ENCODE results near the gene TCIRG1.

The TCIRG1 gene

GRCh38 chr11:68083517-68083916 lies 44.7 kb downstream of the TCIRG1 start (continued):
- no peak for TF ChIP-seq CSRNP3 (CRISPR knock-in tag; IDR thresholded peaks at IDR 0.05)
- no peak for TF ChIP-seq GLIS3 (CRISPR knock-in tag; IDR thresholded peaks at IDR 0.05)
- no peak for TF ChIP-seq ZFP30 (CRISPR knock-in tag; IDR thresholded peaks at IDR 0.05)
- TF ChIP-seq ESRRG (CRISPR knock-in tag; IDR thresholded peaks at IDR 0.05) = no peak
- TF ChIP-seq ZC3H10 (CRISPR knock-in tag; IDR thresholded peaks at IDR 0.05) = no peak
- TF ChIP-seq POU6F1 (CRISPR knock-in tag; IDR thresholded peaks at IDR 0.05; ENCODE audit: borderline replicate concordance, low read depth) = no peak
- no peak for TF ChIP-seq RARB (CRISPR knock-in tag; IDR thresholded peaks at IDR 0.05)
- no peak for TF ChIP-seq PATZ1 (CRISPR knock-in tag; IDR thresholded peaks at IDR 0.05; ENCODE audit: borderline replicate concordance)
- TF ChIP-seq OSR1 (CRISPR knock-in tag; IDR thresholded peaks at IDR 0.05) = no peak

GRCh38 chr11:68089679-68090078 lies 50.9 kb downstream of the TCIRG1 start:
- TF ChIP-seq BACH2 (CRISPR knock-in tag; IDR thresholded peaks at IDR 0.05; ENCODE audit: borderline replicate concordance) = no peak
- ATAC-seq = no peak

- TF ChIP-seq CSDC2 (CRISPR knock-in tag; IDR thresholded peaks at IDR 0.05) = no peak
- no peak for TF ChIP-seq PPARA (CRISPR knock-in tag; IDR thresholded peaks at IDR 0.05; ENCODE audit: borderline replicate concordance)
- TF ChIP-seq ISL1 (CRISPR knock-in tag; IDR thresholded peaks at IDR 0.05) = no peak
- TF ChIP-seq POU6F1 (CRISPR knock-in tag; IDR thresholded peaks at IDR 0.05; ENCODE audit: borderline replicate concordance, low read depth) = no peak
- TF ChIP-seq CREB5 (CRISPR knock-in tag; IDR thresholded peaks at IDR 0.05; ENCODE audit: low read depth) = no peak
- no peak for TF ChIP-seq PATZ1 (CRISPR knock-in tag; IDR thresholded peaks at IDR 0.05; ENCODE audit: borderline replicate concordance)
- no peak for TF ChIP-seq ZNF565 (CRISPR knock-in tag; conservative IDR thresholded peaks at IDR 0.05; ENCODE audit: low read depth)
- ATAC-seq = no peak
Observed at GRCh38 chr11:68090287-68090686, 51.5 kb downstream of the TCIRG1 start.

GRCh38 chr11:68090706-68091105 lies 51.9 kb downstream of the TCIRG1 start:
- ATAC-seq = no peak
- no peak for TF ChIP-seq TOX (CRISPR knock-in tag; IDR thresholded peaks at IDR 0.05; ENCODE audit: borderline replicate concordance)
- no peak for TF ChIP-seq TCF4 (CRISPR knock-in tag; IDR thresholded peaks at IDR 0.05; ENCODE audit: borderline replicate concordance)
- TF ChIP-seq ARNTL (CRISPR knock-in tag; IDR thresholded peaks at IDR 0.05; ENCODE audit: borderline replicate concordance, low read depth) = no peak
- no peak for TF ChIP-seq TSHZ2 (CRISPR knock-in tag; IDR thresholded peaks at IDR 0.05)
- TF ChIP-seq ZNF8 (CRISPR knock-in tag; IDR thresholded peaks at IDR 0.05) = no peak
- TF ChIP-seq CSRNP3 (CRISPR knock-in tag; IDR thresholded peaks at IDR 0.05) = no peak
- TF ChIP-seq ISL1 (CRISPR knock-in tag; IDR thresholded peaks at IDR 0.05) = no peak

Measured in SK-N-SH treated with all-trans-retinoic acid at 6 μM for 48 hours (cell line).